ENCODE measurements around the gene TNFAIP8L2.
"Not testable (repeated sequence)": the region's sequence is repeated elsewhere in the genome, so short reads cannot be mapped to it uniquely, and the experiment has no call there.

The TNFAIP8L2 gene

DNA sequence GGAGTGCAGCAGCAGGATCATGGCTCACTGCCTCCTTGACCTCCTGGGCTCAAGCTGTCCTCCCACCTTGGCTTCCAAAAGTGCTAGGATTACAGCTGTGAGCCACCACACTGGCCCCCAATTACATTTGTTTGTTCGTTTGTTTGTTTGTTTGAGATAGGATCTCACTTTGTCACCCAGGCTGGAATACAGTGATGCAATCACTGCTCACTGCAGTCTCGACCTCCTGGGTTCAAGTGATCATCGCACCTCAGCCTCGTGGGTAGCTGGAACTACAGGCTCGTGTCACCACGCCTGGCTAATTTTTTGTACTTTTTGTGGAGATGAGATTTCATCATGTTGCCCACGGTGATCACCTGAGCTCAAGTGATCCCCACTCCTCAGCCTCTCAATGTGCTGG lies 35.6 kb downstream of the TNFAIP8L2 start:
- no peak for DNase-seq

DNA sequence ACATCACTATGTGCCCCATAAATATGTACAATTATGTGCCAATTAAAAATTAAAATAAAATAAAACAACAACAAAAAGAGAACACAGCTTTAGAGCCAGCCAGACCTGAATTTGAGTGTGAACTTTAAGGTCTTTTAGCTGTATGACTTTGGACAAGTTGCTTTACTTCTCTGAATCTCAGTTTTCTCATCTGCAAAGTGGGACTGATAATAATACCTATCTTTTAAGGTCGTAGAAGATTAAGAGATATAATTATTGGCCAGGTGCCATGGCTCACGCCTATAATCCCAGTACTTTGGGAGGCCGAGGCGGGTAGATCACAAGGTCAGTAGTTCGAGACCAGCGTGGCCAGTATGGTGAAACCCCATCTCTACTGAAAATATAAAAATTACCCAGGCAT lies 36.9 kb downstream of the TNFAIP8L2 start:
- DNase-seq: no peak

DNA sequence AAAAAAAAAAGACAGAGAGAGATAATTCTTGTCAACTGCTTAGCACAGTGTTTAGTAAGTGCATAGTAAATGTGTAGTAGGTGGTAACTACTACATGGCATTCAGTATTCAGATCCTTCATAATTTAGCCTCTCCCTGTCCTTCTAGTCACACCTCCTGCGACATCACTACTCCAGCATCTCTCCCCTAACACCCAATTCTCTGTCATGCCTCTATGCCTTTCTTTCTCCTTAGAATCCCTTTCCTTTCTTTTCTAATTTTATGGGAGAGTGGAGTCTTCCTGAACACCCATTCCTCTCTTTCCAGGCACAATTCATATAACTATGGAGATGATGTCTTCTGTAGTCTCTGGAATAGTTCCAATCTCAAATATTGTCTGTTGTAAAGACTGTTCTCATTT lies 37.4 kb downstream of the TNFAIP8L2 start:
- no peak for DNase-seq

DNA sequence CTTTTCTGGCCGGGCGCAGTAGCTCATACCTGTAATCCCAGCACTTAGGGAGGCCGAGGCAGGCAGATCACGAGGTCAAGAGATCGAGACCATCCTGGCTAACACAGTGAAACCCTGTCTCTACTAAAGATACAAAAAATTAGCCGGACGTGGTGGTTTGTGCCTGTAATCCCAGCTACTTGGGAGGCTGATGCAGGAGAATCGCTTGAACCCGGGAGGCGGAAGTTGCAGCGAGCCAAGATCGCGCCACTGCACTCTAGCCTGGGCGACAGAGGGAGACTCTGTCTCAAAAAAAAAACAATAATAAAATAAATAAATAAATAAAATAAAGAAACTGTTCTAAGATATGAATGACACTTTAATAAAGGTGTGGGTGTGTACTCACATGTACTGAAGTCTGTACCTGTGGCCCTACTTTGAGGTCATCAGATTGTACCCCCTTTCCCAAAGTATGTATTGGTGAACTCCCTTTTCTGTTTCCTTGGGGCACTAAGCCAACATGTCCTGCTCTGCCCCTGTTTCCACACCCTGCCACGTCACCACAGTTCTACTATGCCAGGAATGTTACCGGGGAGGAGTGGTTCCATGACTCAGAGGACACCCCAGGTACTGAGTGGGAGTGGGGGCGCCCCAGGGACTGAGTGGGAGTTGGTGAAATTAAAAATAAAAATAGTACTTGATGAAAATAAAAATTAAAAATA lies 38.6 kb downstream of the TNFAIP8L2 start:
- peak in 2 of 4 experiments; percentile 22 to 29 for DNase-seq

DNA sequence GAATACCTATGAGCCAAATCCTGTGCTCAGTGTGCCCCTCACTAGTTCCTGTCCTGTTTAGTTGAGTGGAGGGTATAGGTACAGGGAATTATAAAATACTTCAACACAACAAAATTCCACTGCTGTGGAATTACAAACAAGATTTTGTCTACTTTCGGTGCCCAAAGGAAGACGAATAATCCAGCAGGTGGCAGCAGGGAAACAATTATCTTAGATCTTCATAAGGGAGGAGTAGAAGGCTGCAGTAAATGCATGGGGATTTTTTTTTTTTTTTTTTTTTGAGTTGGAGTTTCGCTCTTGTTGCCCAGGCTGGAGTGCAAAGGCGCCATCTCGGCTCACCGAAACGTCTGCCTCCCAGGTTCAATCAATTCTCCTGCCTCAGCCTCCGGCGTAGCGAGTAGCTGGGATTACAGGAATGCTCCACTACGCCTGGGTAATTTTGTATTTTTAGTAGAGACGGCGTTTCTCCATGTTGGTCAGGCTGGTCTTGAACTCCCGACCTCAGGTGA lies 39.9 kb downstream of the TNFAIP8L2 start:
- DNase-seq: peak; percentile 80 to 91 (median 85)

DNA sequence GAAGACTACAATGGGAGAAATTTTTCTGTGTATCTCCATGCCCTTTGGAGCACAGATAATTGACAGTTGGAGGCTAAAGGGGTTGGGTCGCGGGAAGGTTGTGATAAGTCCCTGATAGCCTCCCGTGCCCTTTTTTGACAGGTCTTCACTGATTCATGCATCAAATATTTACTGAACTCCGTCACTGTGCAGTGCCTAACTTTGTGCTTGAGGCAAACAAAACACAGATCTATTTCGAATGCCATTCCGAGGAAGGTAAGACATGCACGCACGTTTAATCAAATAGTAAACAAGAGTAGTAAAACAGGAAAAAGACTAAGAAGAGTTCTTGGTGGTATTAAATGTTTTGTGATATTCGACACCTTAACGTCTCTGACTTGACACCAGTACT lies 41.4 kb downstream of the TNFAIP8L2 start:
- no peak for DNase-seq

DNA sequence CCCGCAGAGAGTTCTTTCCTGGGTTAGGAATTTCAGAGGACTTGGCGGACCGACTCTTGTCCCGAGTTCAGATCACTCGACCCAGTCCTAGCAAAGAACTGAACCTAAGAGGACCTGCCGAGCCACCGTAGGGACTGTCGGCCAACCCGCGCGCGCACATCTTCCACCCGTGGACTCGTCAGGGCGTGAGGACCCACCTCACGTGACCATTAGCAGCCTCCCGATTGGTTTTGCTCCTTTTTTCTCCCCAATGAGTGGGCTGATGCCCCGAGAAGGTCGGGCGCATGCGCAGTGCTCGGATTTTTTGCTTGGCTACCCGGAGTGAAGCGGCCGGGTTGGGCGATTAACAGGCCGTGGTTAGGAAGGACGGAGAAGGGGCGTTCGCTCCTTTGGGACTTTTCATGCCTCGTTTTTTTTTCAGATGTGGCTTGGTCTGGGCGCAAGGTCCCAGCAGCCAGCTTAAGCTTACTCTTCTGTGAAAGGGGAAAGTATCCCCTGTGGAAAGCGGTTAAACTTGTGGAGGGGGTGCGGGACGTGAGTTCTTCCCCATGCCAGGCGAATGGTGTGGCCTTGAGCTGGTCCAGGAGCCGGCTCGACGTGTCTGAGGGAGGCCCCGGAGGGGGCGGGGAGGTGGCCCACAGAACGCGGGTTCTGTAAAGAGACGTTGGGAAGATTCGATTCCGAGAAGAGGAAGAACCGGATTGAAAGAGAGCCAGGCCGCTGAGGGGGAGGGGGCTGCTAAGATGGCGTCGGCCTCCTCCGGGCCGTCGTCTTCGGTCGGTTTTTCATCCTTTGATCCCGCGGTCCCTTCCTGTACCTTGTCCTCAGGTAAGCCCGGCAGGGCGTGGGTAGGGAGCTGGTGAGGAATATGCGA lies 42.0 kb downstream of the TNFAIP8L2 start, which contains the start of gene PIP5K1A:
Gene PIP5K1A, plus strand, starts transcription at position 299 of the 874 bp plus-strand sequence. Its CDS starts 445 bp downstream, at position 744.
- DNase-seq: peak; percentile 100

DNA sequence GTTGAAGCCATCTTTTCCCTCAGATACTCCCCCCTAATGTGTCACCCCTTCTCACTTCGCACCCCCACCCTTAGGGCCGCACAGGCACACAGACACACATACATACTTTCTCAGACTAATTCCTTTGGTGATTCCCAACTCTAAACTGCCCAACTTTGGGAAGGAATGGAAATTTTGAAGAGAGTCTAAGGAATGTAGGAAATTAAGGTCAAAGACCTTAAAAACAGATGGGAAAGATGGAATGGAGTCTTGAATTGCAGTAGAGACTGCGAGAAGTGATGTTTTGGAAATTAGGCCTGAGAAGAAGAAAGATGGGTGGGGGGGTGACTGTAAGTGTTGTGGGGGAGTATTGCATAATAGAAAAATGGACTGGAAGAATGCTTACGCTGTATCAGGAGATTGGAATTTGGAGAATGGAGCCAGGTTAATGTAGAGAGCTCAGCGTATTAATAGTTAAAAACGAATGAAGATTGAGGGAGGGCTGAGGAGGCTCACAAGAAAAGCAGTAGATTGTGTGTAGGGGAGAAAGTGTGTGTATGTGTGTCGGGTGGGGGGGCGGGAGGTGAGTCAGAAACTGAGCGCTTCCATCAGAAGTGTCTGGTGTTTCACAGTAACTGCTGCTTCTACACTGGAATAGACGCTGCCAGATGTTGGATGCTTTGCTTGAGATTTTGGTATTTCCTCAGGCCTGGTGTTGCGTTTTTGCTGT lies 43.6 kb downstream of the TNFAIP8L2 start:
- DNase-seq: peak; percentile 15 to 48 (median 30)

DNA sequence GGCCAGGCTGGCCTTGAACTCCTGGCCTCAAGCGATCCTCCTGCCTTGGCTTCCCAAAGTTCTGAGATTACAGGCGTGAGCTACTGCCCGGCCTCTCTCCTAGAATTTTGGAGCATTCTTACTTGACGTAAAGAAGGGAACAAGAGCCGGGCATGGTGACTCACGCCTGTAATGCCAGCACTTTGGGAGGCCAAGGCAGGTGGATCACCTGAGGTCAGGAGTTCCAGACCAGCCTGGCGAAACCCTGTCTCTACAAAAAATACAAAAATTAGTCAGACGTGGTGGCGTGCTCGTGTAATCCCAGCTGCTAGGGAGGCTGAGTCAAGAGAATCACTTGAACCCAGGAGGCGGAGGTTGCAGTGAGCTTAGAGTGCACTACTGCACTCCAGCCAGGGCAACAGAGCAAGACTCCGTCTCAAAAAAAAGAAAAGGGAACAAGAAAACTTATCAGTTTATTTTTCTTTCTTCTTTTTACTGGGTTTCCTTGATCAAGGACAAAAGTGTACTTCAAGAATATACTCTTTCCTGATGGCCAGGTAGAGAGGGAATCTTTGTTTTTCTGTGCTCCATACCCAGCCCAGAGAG lies 49.0 kb downstream of the TNFAIP8L2 start:
- not testable (repeated sequence) for DNase-seq

Measured in suppressor macrophage (primary cell).